Fibroblast of lung (primary cell): ENCODE measurements around the gene KCNMA1. TPM values are rescaled to one million over a fixed set of nuclear protein-coding genes. Genes with fewer than 3 reads are reported as not detected.

Experiments used
- DNase-seq, 2 donors: peaks; one replicate each; pipeline versions ENCODE4 v3.0.0 to v3.0.0-alpha.2; 2010; ENCODE audit warnings: low read depth in 2 of 2
- H2AFZ ChIP-seq: 2 replicates; pipeline ENCODE4 v1.5.1; 2012; ENCODE audit warnings: low read length, control low read depth, inconsistent platforms
- H3K27ac ChIP-seq: 2 replicates; pipeline ENCODE4 v1.5.1; 2011; ENCODE audit warnings: low read length, control low read depth; ENCODE audit not compliant: insufficient read depth
- H3K27me3 ChIP-seq: 2 replicates; pipeline ENCODE4 v1.5.1; 2011; ENCODE audit warnings: mild to moderate bottlenecking, low read length; ENCODE audit not compliant: control insufficient read depth, insufficient read depth
- H3K36me3 ChIP-seq: 2 replicates; pipeline ENCODE4 v1.5.1; 2011; ENCODE audit warnings: low read length; ENCODE audit not compliant: control insufficient read depth, insufficient read depth
- H3K4me1 ChIP-seq: 2 replicates; pipeline ENCODE4 v1.5.1; 2011; ENCODE audit warnings: low read length; ENCODE audit not compliant: control insufficient read depth, insufficient read depth; ENCODE audit errors: extremely low read depth
- H3K4me2 ChIP-seq: 2 replicates; pipeline ENCODE4 v1.5.1; 2011; ENCODE audit warnings: low read length, control low read depth; ENCODE audit not compliant: insufficient read depth; ENCODE audit errors: extremely low read depth
- H3K4me3 ChIP-seq, 4 experiments: fragments of 200-600 bp in 1 of 4; sonication (generic) in 1 of 4; replicated peaks in 1 of 4; 2 replicates each; pipeline ENCODE4 v1.5.1; 2011 to 2016; ENCODE audit warnings: low read length in 4 of 4, low read depth in 3 of 4, mild to moderate bottlenecking in 3 of 4, control low read depth in 2 of 4, inconsistent platforms in 1 of 4, mixed read lengths in 1 of 4; ENCODE audit not compliant: insufficient read depth in 1 of 4; ENCODE audit errors: control extremely low read depth in 1 of 4
- H3K79me2 ChIP-seq: 2 replicates; pipeline ENCODE4 v1.5.1; 2012; ENCODE audit warnings: mild to moderate bottlenecking, low read length, inconsistent platforms; ENCODE audit not compliant: control insufficient read depth, insufficient read depth
- H3K9ac ChIP-seq: 2 replicates; pipeline ENCODE4 v1.5.1; 2011; ENCODE audit warnings: mild to moderate bottlenecking, low read length, control low read depth; ENCODE audit not compliant: insufficient read depth
- H3K9me3 ChIP-seq: 2 replicates; pipeline ENCODE4 v1.5.1; 2012; ENCODE audit warnings: low read depth, low read length; ENCODE audit not compliant: control insufficient read depth, insufficient read depth
- H4K20me1 ChIP-seq: 2 replicates; pipeline ENCODE4 v1.5.1; 2011; ENCODE audit warnings: low read length; ENCODE audit not compliant: control insufficient read depth, insufficient read depth; ENCODE audit errors: extremely low read depth
- CTCF ChIP-seq, 2 donors: IDR thresholded peaks in 1 of 2; conservative IDR thresholded peaks in 1 of 2; 1 replicate in 1 of 2; 2 replicates in 1 of 2; pipeline ENCODE4 v1.5.1; 2011 to 2012; ENCODE audit warnings: low read length in 2 of 2, control low read depth in 1 of 2, inconsistent platforms in 1 of 2, low read depth in 1 of 2, mild to moderate bottlenecking in 1 of 2
- EZH2 ChIP-seq: IDR thresholded peaks from 2 replicates; pipeline ENCODE4 v1.5.1; 2012; ENCODE audit warnings: low read length, control low read depth, mild to moderate bottlenecking; ENCODE audit errors: missing control alignments
- polyA plus RNA-seq, 2 donors: library from polyadenylated mRNA; depleted of rRNA in 1 of 2; stranded (reverse) in 1 of 2; unstranded in 1 of 2; fragments of >200 nt; gene quantifications; 2 replicates each; pipeline ENCODE4 v1.2.1, GENCODE V29; 2011 to 2012; ENCODE audit warnings: missing spikeins in 1 of 2
- total RNA-seq: library from RNA; depleted of rRNA; stranded (reverse); fragments of >200 nt; gene quantifications from 2 replicates; pipeline ENCODE4 v1.2.1, GENCODE V29; 2014

The KCNMA1 gene
- total and polyA plus RNA-seq, 2 donors (not counting 1 experiment from before 2014, with no cell fraction given): 31.0 to 138 TPM

GRCh38 chr10:76984559-76985443, 652.8 kb downstream of the KCNMA1 start:
- Histone ChIP-seq H2AFZ (no peak overlapping the region), H3K4me1 (no peaks in the 10 kb centered on the region), H3K9ac (no peak overlapping the region), H3K27ac (no peak overlapping the region), H3K27me3 (no peaks in the 10 kb centered on the region), H3K9me3 (no peaks in the 10 kb centered on the region), H4K20me1 (no peaks in the 10 kb centered on the region), H3K4me3 (no peak overlapping the region), H3K79me2 (no peaks in the 10 kb centered on the region), H3K36me3 (no peaks in the 10 kb centered on the region), H3K4me2 (no peak overlapping the region)
- DNase-seq: peak; percentile 71 to 86
- no peak for TF ChIP-seq EZH2
- peak; percentile 96 to 97 for TF ChIP-seq CTCF (conservative IDR thresholded peaks at IDR 0.05 in 1 of 2, IDR thresholded peaks at IDR 0.05 in 1 of 2; ENCODE audit: low read depth in 1 of 2, low read length in 2 of 2)

DNA sequence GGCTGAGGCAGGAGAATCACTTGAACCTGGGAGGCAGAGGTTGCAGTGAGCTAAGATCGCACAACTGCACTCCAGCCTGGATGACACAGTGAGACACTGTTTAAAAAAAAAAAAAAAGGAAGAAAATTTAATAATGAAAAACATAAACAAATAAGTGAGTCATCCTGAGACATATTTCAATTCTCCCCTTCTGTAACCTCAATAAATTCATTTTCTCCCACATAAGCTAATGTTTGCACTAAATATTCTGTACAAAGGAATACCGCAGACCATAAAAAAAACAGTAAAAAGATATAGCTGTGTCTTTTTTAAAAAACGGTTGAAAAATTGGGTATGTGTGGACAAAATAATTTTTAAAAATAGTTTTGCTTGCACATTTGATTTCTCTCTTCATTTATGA, 654.0 kb downstream of the KCNMA1 start:
- H3K79me2 ChIP-seq: no peaks in the 10 kb centered on the region
- no peak overlapping the region for H3K4me2 ChIP-seq
- TF ChIP-seq CTCF (conservative IDR thresholded peaks at IDR 0.05 in 1 of 2, IDR thresholded peaks at IDR 0.05 in 1 of 2; ENCODE audit: low read depth in 1 of 2, low read length in 2 of 2): no peak
- TF ChIP-seq EZH2: no peak
- no peaks in the 10 kb centered on the region for H3K36me3 ChIP-seq
- H3K9me3 ChIP-seq: no peaks in the 10 kb centered on the region
- H3K9ac ChIP-seq: no peak overlapping the region
- H3K4me3 ChIP-seq: no peak overlapping the region
- DNase-seq: peak in 1 of 2 donors; percentile 12
- no peaks in the 10 kb centered on the region for H3K27me3 ChIP-seq
- no peaks in the 10 kb centered on the region for H4K20me1 ChIP-seq
- no peak overlapping the region for H2AFZ ChIP-seq
- H3K27ac ChIP-seq: no peak overlapping the region
- no peaks in the 10 kb centered on the region for H3K4me1 ChIP-seq

GRCh38 chr10:76982671-76983070, 654.9 kb downstream of the KCNMA1 start:
- H3K27me3 ChIP-seq: no peaks in the 10 kb centered on the region
- H3K36me3 ChIP-seq: no peaks in the 10 kb centered on the region
- no peak overlapping the region for H3K9ac ChIP-seq
- DNase-seq: no peak
- H3K4me2 ChIP-seq: no peak overlapping the region
- H3K79me2 ChIP-seq: no peaks in the 10 kb centered on the region
- no peak overlapping the region for H3K27ac ChIP-seq
- no peaks in the 10 kb centered on the region for H4K20me1 ChIP-seq
- no peaks in the 10 kb centered on the region for H3K4me1 ChIP-seq
- no peaks in the 10 kb centered on the region for H3K9me3 ChIP-seq
- H2AFZ ChIP-seq: no peak overlapping the region
- H3K4me3 ChIP-seq: no peak overlapping the region
- TF ChIP-seq EZH2 (no peak), CTCF (conservative IDR thresholded peaks at IDR 0.05 in 1 of 2, IDR thresholded peaks at IDR 0.05 in 1 of 2; ENCODE audit: low read depth in 1 of 2, low read length in 2 of 2) (no peak)
